WI38 (cell line): ENCODE results near the gene HOXD11.

ENCODE experiments used
- H3K4me3 ChIP-seq: 2 replicates; pipeline ENCODE4 v1.5.1; 2011; ENCODE audit warnings: low read depth, mild to moderate bottlenecking, control low read depth, low read length
- CTCF ChIP-seq: IDR thresholded peaks from 2 replicates; pipeline ENCODE4 v1.5.1; 2012; ENCODE audit warnings: low read depth, mild to moderate bottlenecking, control low read depth, low read length

The HOXD11 gene

GRCh38 chr2:176101216-176101830 lies 5.8 kb upstream of the HOXD11 start:
- no peak overlapping the region for H3K4me3 ChIP-seq
- TF ChIP-seq CTCF = no peak

- no peak for TF ChIP-seq CTCF
- H3K4me3 ChIP-seq = no peak overlapping the region
These were observed 5.2 kb upstream of the HOXD11 start for GRCh38 chr2:176101842-176102241.

DNA sequence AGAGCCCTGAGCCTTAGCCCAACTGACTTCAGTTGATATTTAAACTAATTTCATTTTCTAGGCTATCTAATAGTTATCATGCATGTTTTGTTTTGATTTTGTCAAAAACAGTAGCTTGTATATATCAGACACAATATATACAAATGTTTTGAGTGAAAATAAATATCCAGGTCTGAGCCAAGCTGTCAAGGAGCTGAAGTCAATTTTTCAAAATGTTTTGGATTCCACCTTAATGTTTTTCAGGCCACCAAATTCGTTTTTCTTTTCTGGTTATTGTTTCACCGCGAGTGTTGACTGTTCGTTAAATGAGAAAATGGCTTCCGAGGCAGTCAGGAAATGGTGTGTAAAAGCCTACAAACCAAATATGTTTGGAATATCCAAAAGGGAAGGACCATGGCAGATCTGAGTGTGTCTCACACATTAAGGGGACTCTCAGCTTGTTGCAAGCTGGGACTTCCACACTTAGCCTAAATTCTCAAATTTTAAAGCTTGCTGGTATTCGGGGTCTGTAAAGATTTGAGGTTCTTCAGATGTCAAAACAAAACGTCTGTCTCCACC lies 4.7 kb upstream of the HOXD11 start:
- no peak overlapping the region for H3K4me3 ChIP-seq
- no peak for TF ChIP-seq CTCF

- H3K4me3 ChIP-seq = no peak overlapping the region
- TF ChIP-seq CTCF = no peak
These were observed 3.9 kb upstream of the HOXD11 start for GRCh38 chr2:176103194-176103593.

- TF ChIP-seq CTCF = no peak
These were observed 3.3 kb upstream of the HOXD11 start for GRCh38 chr2:176103742-176104315.

GRCh38 chr2:176104316-176105077 lies 2.6 kb upstream of the HOXD11 start:
- TF ChIP-seq CTCF = no peak
- no peak overlapping the region for H3K4me3 ChIP-seq

More at GRCh38 chr2:176103742-176104315, 3.3 kb upstream of the HOXD11 start:
- no peak overlapping the region for H3K4me3 ChIP-seq
